Stimulated activated CD4-positive, alpha-beta T cell treated with anti-CD3 and anti-CD28 coated beads, Interleukin-4, amount 100 ng/mL, for 48 hours (primary cell): ENCODE measurements around the gene SNRPD2.
"Not testable (repeated sequence)": the region's sequence is repeated elsewhere in the genome, so short reads cannot be mapped to it uniquely, and the experiment has no call there.

Source experiments
- DNase-seq, 2 donors: peaks; one replicate each; pipeline ENCODE4 v3.0.0-alpha.2; 2020; ENCODE audit warnings: low read depth in 2 of 2

SNRPD2 gene

DNA sequence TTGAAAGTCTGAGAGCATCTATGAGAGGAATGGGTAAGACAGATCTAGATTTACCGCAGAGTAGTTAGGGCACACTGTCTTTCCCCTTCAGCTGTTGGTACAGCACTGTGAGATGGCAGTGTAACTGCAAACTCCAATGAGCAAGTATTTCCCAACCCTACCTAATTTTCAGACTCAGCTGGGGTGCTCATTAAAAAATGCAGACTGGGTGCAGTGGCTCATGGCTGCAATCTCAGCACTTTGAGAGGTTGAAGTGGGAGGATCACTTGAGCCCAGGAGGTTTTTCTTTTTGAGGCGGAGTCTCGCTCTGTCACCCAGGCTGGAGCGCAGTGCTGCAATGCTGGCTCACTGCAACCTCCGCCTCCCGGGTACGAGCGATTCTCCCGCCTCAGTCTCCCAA lies 13.4 kb upstream of the SNRPD2 start:
- no peak for DNase-seq

DNA sequence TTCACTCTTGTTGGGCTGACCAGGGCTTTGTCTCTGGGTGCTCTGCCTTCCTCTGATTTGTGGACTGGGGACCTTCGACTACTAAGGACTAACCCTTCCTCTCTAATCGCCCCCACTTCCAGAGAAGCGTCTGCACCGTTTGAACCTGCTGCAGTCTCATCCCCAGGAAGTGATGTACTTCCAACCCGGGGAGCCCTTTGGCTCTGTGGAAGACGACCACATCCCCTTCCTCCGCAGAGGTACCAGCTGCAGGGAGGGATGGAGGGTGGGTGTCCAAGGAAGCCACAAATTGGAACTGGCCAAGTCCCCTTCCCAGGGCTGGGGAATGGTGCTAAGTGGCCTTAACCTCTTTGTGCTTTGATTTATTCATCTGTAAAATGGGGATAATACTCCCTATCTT lies 9.9 kb upstream of the SNRPD2 start:
- DNase-seq, result no peak

DNA sequence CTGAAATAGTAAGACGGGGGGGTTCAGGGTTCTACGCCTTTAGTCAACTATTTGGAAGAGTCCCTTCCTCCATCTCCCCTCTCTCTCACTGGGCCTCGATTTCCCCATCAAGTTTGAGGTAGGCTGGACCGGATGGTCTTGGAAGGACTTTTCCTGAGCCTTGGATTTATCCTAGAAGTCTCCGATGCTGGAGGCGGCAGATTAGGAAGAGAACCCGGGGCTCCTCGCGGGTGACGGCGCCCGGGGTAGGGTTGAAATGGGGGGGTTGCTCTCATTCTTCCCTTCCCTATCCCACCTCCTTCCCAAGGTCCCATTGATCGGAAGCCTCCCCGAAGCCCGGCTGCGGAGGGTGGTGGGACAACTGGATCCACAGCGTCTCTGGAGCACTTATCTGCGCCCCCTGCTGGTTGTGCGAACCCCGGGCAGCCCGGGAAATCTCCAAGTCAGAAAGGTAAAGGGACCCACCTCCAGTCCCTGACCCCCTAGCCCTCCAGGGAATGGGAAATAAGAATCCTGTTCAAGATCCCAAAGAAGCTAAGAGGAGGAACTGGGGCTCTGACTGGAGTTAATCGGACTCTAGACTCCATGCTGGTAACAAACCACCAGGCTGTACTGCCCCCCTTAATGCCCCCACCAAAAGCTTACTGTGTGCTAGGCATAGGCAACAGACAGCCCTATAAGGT lies 1.5 kb upstream of the SNRPD2 start:
- peak; percentile 78 to 84 for DNase-seq

DNA sequence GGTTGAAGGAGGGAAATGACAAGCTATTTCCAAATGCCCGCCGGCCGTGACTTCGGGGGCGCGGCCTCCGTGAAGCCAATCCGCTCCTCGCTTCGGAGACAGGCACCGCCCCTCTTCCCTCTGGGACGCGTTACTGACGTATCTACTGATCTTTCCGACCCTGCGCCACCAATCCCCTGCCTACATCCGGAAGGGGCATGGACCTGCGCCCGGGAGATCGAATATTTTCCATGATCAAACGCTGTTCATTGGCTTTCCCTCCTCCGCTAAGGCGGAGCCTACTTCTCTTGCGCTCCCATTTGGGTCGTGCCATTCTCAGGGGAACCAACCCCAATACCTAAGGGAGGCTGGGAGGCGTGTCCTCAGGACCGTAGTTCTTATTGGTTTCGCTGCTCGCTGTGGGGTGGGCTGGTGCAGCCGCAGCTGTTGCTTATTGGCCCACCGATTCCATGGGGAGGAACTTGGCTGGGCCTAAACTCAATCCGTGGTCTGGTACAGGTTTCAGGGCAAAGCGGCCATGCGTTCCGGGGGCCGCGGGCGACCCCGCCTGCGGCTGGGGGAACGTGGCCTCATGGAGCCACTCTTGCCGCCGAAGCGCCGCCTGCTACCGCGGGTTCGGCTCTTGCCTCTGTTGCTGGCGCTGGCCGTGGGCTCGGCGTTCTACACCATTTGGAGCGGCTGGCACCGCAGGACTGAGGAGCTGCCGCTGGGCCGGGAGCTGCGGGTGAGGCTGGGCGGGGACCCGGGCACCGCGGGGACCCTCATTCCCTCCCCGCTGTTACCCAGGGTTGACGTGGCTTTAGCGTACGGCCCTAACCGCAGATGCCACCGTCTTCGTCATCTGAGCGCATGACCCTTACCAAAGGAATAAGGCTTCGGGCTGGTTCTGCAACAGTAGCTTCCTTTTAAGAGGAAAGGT lies 693 bp upstream of the SNRPD2 start, which contains the start of gene QPCTL:
QPCTL (plus strand) TSS at position 480 of the 919 bp plus-strand sequence; CDS start at position 518, 38 bp downstream.
- DNase-seq, result peak; percentile 93 to 98

DNA sequence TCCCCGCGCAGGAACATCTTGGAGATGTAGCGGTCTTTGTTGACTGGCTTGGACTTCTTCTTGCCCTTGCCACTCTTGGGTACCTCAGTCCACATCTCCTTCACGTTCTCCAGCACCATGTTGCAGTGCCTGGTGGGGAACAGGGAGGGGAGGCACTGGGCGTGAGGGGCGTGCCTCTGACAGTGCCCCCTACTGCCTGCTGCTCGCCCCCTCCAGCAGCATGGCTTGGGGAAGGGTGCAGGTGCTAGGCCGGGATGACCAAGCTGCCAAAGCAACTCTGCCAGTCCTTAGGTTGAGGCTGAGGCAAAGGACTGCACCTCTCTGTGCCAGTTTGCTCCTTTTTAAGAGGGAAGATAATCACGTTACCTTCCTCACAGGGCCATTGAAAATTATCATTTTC lies 4.2 kb downstream of the SNRPD2 start:
- no peak for DNase-seq

DNA sequence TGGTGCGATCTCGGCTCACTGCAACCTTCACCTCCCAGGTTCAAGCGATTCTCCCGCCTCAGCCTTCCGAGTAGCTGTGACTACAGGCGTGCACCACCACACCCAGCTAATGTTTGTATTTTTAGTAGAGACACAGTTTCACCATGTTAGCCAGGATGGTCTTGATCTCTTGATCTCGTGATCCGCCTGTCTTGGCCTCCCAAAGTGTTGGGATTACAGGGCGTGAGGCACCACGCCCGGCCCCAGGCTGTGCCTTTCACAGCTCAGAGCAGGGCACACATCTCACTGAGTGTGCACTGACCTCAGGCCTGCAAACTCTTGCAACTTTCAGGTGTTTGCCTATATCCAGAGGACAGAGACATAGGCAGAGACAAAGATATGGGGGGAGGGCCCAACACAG lies 6.7 kb downstream of the SNRPD2 start:
- DNase-seq, result not testable (repeated sequence)

DNA sequence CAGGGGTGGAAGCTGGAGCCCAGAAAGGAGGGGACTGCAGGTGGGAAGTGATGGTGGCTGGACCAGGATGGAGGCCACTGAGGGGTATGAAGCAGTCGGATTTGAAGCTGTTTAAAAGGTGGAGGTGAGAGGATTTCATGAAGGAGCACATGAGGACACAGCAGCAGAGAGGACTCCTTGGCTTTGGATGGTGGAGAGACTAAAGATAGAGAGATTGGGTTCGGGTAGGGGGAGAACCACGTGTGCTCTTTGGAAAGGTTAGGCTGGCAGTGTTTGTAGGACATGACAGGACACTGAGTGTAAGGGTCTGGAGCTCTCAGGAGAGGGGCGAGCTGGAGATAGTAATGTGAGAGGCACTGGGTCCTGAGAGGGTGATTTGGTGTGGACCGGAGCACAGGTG lies 8.8 kb downstream of the SNRPD2 start:
- no peak for DNase-seq

DNA sequence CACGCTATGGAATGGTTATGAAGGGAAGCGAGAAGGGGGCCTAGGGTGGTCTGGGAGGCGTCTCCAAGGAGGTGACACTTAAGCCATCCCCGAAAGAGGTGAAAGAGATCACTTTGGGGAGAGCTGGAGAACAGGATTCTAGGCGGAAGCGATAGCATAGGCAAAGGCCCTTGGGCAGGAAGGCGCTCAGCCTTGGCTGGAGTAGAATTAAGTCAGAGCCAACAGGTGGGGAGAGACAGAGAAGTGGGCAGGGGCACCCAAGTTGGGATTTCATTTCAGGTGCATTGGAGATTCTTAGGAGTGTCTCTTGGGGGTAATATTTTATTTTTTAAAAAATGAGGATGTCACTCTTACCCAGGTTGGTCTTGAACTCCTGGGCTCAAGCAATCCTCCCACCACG lies 9.6 kb downstream of the SNRPD2 start:
- no peak for DNase-seq

DNA sequence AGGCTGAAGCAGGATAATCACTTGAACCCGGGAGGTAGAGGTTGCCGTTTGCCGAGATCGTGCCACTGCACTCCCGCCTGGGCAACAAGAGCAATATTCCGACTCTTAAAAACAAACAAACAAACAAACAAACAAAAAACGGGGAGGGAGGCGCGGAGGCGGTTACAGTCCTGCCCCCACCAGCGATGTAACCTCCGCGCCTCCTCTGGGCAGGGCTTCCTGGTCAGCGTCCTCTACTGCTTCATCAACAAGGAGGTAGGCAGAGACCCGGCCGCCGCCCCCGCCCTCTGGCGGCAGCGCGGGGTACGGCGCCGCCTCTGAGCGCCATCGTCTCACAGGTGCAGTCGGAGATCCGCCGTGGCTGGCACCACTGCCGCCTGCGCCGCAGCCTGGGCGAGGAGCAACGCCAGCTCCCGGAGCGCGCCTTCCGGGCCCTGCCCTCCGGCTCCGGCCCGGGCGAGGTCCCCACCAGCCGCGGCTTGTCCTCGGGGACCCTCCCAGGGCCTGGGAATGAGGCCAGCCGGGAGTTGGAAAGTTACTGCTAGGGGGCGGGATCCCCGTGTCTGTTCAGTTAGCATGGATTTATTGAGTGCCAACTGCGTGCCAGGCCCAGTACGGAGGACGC lies 10.2 kb downstream of the SNRPD2 start:
- peak; percentile 74 to 76 for DNase-seq

DNA sequence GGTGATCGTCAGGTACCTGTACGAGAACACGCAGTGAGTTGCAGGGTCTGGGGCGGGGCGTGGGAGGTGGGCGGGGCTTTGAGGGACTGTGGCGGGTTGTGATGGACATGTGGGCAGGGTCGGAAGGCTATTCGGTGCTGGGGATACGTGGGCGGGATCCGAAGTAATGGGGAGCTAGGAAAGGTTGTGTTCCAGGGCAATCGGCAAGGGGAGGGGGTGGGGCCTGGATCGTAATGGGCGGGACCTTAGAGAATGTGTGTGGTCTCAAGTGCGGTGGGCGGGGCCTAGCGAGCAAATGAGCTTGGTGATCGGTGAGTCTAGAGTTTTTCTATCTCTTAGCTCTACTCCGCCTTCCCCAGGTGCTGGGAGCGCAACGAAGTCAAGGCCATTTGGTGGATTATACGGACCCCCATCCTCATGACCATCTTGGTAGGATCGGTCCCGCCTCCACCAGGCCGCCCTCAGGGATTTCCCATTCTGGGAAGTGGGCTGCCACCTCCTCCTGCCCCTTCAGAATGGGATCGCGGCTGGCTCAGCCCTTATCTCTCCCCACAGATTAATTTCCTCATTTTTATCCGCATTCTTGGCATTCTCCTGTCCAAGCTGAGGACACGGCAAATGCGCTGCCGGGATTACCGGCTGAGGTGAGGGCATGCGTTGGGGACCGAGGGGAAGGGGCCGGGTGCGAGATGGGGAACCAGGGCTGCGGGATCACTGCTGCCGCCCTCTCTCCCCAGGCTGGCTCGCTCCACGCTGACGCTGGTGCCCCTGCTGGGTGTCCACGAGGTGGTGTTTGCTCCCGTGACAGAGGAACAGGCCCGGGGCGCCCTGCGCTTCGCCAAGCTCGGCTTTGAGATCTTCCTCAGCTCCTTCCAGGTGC lies 14.2 kb downstream of the SNRPD2 start:
- DNase-seq, result peak; percentile 83 to 90

DNA sequence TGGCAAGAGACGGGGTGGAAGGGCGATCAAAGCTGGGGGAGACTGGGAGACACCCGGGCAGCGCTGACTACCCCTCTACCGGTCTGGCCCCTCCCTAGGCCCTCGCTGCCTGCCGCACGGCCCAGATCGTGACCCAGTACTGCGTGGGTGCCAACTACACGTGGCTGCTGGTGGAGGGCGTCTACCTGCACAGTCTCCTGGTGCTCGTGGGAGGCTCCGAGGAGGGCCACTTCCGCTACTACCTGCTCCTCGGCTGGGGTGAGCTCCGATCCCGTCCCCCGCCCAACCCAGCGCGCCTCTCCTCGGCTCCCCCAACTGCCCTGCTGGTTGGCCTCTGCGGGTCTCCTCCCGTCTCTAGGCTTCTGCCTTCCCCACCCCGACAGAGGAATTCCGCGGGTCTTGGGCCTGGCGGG lies 14.9 kb downstream of the SNRPD2 start:
- DNase-seq, result peak in 1 of 2 donors; percentile 42

DNA sequence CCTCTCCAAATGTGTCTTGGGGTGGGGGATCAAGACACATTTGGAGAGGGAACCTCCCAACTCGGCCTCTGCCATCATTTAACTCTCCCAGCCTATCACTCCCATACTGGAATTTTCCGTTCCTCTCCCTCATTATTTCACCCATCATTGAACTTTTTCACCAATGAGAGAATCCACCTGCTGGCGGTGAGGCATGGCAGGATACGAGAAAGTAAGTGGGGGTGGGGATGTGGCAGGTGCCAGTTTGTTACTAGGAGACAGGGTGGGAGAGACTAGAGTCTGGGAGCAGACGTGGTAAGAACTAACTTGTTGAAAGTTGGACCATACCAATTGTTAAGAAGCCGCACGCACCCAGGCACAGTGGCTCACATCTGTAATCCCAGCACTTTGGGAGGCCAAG lies 16.8 kb downstream of the SNRPD2 start:
- DNase-seq, result no peak

DNA sequence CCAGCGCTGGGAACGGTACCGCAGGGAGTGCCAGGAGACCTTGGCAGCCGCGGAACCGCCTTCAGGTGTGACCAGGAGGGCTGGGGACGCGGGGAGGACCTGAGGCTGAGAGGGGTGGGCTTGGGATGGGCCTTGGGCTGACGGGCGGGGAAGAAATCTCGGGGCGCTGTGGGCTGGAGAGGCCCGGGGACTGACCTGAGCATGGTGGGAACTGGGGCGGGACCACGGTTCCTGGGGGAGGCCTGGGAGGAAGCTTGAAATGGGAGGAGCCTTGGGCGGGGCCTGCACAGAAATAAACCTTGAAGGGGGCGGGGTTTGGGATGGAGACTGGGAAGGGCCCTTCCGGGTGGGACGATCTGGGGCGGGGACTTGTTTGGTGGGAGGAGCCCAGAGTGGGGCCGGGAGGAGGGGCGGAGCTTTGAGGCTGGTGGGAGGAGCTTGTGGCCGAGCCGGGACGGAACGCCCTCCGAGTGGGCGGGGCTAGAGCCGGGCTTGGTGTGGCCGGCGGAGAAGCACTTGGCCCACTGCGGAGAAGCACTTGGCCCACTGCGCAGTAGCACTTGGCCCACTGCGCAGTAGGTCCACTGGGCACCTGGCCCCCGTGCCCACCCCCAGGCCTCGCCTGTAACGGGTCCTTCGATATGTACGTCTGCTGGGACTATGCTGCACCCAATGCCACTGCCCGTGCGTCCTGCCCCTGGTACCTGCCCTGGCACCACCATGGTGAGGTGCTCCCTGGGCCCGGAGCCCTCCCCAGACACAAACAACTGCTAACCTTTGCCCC lies 20.9 kb downstream of the SNRPD2 start:
- DNase-seq, result peak; percentile 60 to 81

DNA sequence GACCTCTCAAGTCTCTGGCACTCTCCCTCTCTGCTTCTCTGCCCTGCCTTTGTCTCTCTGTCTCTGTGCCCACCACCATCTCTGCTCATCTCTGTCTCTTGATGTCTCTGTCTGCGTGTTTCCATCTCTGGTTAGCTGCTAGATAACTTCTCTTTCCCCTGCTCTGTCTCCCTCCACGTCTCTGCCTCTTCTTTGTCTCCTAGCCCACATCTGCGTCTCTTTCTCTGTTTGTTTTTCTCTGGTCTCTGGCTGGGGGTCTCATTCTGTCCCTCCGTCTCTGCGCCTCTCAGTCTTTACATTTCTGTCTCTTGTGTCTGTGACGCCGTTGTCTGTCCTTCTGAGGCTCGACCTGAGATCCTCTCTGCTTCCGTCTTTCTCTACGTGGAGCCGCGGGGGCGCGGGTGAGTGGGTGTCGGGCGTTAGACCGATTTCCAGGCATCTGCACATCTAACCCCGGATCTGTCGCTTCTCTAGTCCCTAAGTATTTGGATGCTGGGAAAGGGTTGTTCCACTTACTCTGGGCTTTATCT lies 23.3 kb downstream of the SNRPD2 start:
- DNase-seq, result peak in 1 of 2 donors; percentile 17

DNA sequence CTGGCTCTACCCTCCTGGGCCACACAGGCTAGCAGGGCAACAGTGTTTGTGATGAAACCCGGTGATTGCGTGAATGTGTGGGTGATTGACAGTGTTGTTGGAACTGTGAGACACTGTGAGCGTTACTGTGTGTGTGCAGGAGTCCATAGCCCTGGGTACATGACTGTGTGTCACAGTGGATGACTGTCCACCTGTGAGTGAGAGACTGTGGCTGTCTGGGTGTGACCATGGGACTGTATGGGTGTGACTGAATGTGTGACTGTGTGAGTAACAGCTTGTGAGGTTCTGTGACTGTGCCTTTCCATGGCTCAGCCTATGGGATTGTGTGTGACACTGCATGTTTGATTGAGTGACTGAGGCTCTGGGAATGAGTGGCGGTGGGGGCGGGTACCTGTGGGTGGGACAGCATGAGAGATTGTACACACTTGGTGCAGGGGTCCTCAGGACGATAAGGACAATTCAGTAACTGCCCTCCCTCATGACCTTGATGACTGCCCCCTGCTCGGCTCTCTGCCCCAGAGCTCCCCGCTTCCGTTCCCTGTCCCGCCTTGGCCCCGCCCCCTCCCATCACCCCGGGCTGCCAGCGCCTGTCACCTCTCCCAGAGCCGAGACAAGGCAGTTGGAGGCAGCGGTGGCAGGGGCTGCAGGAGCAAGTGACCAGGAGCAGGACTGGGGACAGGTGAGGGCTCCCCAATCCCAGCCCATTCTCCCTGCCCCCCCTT lies 24.0 kb downstream of the SNRPD2 start, which contains the start of gene GIPR:
GIPR (plus strand) TSS at position 602 of the 722 bp plus-strand sequence. CDS start 1,300 bp downstream, outside the sequence.
- DNase-seq, result peak; percentile 66 to 74

DNA sequence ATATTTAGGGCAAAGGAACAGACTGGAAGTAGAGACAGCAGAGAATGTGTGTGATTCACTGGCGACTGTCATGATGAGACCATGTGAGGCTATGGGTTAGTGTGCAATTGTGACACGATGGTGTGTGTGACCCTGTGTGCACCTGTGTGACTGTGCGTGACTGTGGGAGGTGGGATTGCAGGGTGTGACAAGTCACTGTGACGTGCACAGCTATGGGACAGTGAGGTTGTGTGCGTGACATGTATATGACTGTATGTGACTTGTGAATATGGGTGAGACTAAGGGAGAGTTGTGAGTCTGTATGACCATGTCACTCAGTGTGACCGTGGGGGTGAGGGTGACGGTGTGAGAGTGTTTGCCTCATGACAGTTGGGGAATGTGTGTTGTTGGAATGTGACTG lies 27.2 kb downstream of the SNRPD2 start:
- DNase-seq, result no peak

DNA sequence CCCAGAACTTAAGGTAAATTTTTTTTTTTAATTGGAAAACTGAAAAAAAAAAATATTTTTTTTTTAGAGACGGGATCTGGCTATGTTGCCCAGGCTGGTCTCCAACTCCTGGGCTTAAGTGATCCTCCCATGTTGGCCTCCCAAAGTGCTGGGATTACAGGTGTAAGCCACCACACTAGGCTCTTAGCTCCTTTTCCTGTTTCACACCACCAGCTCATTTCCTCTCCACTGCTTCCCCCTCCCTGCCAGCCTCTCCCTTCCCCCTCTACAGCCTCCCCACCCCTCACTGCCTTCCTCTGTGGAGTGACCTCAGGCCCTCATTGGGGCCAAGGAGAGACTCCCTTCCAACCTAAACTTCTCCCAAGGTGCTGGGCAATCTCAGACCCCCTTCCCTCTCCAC lies 28.0 kb downstream of the SNRPD2 start:
- DNase-seq, result no peak

DNA sequence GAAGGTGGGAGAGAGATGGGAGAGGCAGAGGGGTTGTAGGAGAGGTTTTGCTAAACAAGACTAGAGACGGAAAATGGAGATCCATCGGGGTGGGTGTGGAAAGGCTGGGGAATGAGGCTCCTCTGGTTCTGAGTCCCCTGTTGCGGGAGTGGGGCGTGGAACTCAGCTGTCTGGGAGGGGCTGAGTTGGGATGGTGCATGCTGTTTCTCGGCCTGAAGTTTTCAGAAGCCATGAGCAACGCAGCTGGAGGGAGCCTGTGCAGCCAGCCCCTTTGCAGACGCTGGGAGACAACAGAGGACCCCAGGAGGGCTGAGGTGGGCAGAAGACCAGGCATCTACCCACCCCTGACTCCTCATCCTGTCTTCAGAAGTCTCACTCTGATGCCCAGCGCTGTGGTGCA lies 31.1 kb downstream of the SNRPD2 start:
- no peak for DNase-seq

DNA sequence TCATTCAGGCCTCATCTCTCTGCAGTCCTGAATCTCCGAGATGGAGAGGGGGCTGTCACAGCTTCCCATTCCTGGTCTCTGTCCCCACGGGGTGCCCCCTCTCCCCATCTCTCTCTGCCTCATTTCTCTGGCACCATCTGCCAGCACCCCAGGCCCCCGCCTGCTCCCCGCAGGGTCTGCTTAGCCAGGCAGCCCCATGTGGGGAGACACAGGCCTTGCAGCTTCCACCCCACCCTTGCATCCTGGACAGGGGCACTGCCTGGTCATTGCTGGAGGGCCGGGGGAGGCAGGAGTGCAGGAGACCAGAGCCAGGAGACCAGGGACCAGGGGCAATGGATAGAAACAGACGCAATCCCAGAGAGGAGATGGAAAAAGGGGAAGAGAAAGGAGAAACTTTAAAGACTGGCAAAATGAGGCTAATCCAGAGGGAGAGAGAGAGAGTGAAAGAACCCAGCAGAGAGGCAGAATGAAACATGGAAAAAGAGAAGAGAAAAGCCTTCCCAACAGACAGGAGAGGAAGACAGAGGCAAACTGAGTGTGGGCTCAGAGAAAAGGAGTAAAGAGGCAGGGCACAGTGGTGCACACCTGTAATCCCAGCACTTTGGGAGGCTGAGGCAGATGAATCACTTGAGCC lies 32.5 kb downstream of the SNRPD2 start:
- DNase-seq, result no peak
